NCI-H1092 (cell line): Measurements from ENCODE around the gene MTRFR.
A peak's percentile ranks its signal among the peaks of the same experiment; 100 is the strongest.
"Not testable (repeated sequence)": the region's sequence is repeated elsewhere in the genome, so short reads cannot be mapped to it uniquely, and the experiment has no call there.

Source experiments
- DNase-seq: peaks from one replicate; lab custom pipeline; 2025; lab: John Stamatoyannopoulos, UW

The MTRFR gene

GRCh38 chr12:123232807-123233504 lies at the start of gene MTRFR, which contains the start of gene MPHOSPH9:
MTRFR (plus strand) TSS chr12:123233436; CDS start chr12:123253675, 20,239 bp downstream.
MPHOSPH9 (minus strand) TSS chr12:123233141; CDS start chr12:123230364, 2,777 bp downstream.
- peak; percentile 98 for DNase-seq

- no peak for DNase-seq
Observed at GRCh38 chr12:123187637-123188036, 45.6 kb upstream of the MTRFR start.

- no peak for DNase-seq
Observed at GRCh38 chr12:123199936-123200335, 33.3 kb upstream of the MTRFR start.

- DNase-seq, result no peak
Observed at GRCh38 chr12:123200414-123200813, 32.8 kb upstream of the MTRFR start.

- DNase-seq, result not testable (repeated sequence)
Observed at GRCh38 chr12:123206794-123207193, 26.4 kb upstream of the MTRFR start.

GRCh38 chr12:123207815-123208214 lies 25.4 kb upstream of the MTRFR start:
- DNase-seq, result not testable (repeated sequence)

- no peak for DNase-seq
Observed at GRCh38 chr12:123223241-123223668, 10.0 kb upstream of the MTRFR start.

- no peak for DNase-seq
Observed at GRCh38 chr12:123225443-123225842, 7.8 kb upstream of the MTRFR start.

GRCh38 chr12:123227581-123228258 lies 5.5 kb upstream of the MTRFR start:
- DNase-seq, result no peak

- no peak for DNase-seq
Observed at GRCh38 chr12:123229051-123229450, 4.2 kb upstream of the MTRFR start.

- no peak for DNase-seq
Observed at GRCh38 chr12:123231931-123232330, 1.3 kb upstream of the MTRFR start.

- DNase-seq, result no peak
Observed at GRCh38 chr12:123232472-123232806, 797 bp upstream of the MTRFR start.

GRCh38 chr12:123233505-123234308 lies 471 bp downstream of the MTRFR start:
- no peak for DNase-seq

GRCh38 chr12:123237646-123238329 lies 4.6 kb downstream of the MTRFR start:
- DNase-seq, result no peak

- DNase-seq, result no peak
Observed at GRCh38 chr12:123238330-123238682, 5.1 kb downstream of the MTRFR start.

GRCh38 chr12:123238961-123239360 lies 5.7 kb downstream of the MTRFR start:
- no peak for DNase-seq

GRCh38 chr12:123242116-123242904 lies 9.1 kb downstream of the MTRFR start:
- peak; percentile 71 for DNase-seq

- no peak for DNase-seq
Observed at GRCh38 chr12:123243671-123244262, 10.5 kb downstream of the MTRFR start.

GRCh38 chr12:123245678-123246077 lies 12.4 kb downstream of the MTRFR start:
- DNase-seq, result no peak

- DNase-seq, result not testable (repeated sequence)
Observed at GRCh38 chr12:123248129-123248528, 14.9 kb downstream of the MTRFR start.
